GM12865 (cell line): ENCODE measurements around the gene SRRM4.

ENCODE experiments used
- DNase-seq: peaks from one replicate; pipeline ENCODE4 v3.0.0; 2010; ENCODE audit warnings: low read depth
- H3K4me3 ChIP-seq: 2 replicates; pipeline ENCODE4 v1.5.1; 2011; ENCODE audit warnings: mild to moderate bottlenecking, low read depth, low read length, control low read depth
- TF ChIP-seq, protein P1 (sequence below): IDR thresholded peaks from 2 replicates; pipeline ENCODE4 v1.5.1; 2011; ENCODE audit warnings: low read length, control low read depth, low read depth, inconsistent platforms; ENCODE audit not compliant: insufficient read depth; ENCODE audit errors: missing control alignments

SRRM4 gene

DNA sequence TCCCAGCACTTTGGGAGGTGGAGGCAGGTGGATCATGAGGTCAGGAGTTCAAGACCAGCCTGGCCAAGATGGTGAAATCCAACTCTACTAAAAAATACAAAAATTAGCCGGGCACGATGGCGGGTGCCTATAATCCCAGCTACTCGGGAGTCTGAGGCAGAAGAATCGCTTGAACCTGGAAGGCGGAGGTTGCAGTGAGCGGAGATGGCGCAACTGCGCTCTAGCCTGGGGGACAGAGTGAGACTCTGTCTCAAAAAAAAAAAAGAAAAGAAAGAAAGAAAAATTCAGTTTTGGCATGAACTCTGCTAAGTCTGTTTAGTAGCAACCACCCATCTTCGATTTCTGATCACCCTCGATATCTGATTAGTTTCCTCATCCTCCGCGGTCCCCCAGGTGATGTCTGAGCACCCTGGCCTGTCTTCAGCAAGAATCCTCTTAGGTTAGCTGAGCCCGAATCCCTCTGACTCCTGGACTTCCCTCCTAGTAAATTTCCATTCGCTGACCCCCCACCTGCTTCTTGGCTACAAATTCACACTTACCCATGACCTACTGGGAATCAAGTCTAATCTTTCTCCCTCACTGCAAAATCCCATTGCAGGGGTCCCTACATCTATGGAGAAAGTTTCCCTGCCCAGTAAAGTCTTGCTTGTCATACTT lies 196.5 kb downstream of the SRRM4 start:
- no peak for DNase-seq
- TF ChIP-seq, protein P1, sequence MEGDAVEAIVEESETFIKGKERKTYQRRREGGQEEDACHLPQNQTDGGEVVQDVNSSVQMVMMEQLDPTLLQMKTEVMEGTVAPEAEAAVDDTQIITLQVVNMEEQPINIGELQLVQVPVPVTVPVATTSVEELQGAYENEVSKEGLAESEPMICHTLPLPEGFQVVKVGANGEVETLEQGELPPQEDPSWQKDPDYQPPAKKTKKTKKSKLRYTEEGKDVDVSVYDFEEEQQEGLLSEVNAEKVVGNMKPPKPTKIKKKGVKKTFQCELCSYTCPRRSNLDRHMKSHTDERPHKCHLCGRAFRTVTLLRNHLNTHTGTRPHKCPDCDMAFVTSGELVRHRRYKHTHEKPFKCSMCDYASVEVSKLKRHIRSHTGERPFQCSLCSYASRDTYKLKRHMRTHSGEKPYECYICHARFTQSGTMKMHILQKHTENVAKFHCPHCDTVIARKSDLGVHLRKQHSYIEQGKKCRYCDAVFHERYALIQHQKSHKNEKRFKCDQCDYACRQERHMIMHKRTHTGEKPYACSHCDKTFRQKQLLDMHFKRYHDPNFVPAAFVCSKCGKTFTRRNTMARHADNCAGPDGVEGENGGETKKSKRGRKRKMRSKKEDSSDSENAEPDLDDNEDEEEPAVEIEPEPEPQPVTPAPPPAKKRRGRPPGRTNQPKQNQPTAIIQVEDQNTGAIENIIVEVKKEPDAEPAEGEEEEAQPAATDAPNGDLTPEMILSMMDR: no peak
- no peak overlapping the region for H3K4me3 ChIP-seq

- H3K4me3 ChIP-seq: no peak within 1 kb of the TSS
- no peak for DNase-seq
- TF ChIP-seq, protein P1: no peak
Measured at GRCh38 chr12:119178544-119179334, 197.4 kb downstream of the SRRM4 start, which contains the start of gene HSPB8. Gene HSPB8, plus strand, starts transcription at chr12:119178931. Its CDS starts 382 bp downstream, at chr12:119179313.

GRCh38 chr12:119179335-119180021 lies 198.1 kb downstream of the SRRM4 start:
- DNase-seq: no peak
- TF ChIP-seq, protein P1: no peak
- no peak overlapping the region for H3K4me3 ChIP-seq

GRCh38 chr12:119180380-119181040 lies 199.2 kb downstream of the SRRM4 start:
- DNase-seq: no peak
- TF ChIP-seq, protein P1: no peak
- no peak overlapping the region for H3K4me3 ChIP-seq

- no peak overlapping the region for H3K4me3 ChIP-seq
- TF ChIP-seq, protein P1: no peak
- no peak for DNase-seq
Measured at GRCh38 chr12:119181202-119181601, 199.9 kb downstream of the SRRM4 start.

- H3K4me3 ChIP-seq: no peak overlapping the region
- DNase-seq: no peak
- TF ChIP-seq, protein P1: no peak
Measured at GRCh38 chr12:119181944-119182343, 200.6 kb downstream of the SRRM4 start.
